D341Med (cell line): Measurements from ENCODE around the gene NAGA.

ENCODE experiments used
- DNase-seq: peaks from one replicate; pipeline ENCODE4 v3.0.0; 2012; ENCODE audit warnings: low spot score

The NAGA gene

GRCh38 chr22:42039271-42039670, 31.3 kb downstream of the NAGA start:
- DNase-seq: no peak

GRCh38 chr22:42035256-42035655, 35.4 kb downstream of the NAGA start:
- DNase-seq: no peak

DNA sequence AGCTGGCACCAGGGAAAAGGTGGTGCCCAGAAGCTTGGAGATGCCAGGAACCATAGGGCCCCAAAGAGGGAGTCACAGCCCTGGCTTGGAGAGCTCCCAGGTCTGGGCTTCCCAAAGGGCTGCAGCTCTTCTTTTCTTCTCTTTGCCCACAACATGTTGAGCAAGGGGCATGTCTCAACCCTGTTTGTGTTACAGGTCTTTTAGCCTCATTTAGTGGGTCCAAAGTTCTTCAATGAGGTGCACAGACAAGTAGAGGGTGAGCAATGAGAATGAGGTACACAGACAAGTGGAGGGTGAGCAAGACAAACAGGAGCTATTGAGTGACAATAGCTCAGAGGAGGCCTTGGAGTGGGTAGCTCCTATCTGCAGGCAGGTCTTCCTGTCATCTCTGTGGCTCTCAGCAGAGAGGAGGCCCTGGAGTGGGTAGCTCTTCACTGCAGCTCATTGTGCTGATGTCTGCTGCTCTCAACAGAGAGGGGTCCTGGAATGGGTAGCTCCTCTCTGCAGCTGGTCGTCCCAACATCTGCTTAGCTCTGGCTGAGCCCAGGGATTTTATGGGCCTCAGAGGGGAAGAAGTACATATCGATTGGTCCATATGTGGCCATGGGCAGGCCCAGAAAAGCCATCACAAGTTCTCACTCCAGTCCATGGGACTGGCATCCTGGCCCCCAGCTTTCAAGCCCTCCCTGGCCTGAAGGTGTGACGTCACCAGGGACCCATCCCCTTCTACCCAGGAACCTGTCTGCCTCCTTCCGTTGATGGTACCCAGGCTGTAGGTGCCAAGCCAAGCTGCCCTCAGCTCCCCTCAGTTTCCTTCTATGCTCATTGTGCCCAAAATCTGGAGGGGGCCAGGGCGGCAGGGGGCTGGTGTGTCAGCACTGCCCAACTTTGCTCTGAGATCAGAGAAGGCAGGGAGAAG, 37.1 kb downstream of the NAGA start:
- DNase-seq: no peak

DNA sequence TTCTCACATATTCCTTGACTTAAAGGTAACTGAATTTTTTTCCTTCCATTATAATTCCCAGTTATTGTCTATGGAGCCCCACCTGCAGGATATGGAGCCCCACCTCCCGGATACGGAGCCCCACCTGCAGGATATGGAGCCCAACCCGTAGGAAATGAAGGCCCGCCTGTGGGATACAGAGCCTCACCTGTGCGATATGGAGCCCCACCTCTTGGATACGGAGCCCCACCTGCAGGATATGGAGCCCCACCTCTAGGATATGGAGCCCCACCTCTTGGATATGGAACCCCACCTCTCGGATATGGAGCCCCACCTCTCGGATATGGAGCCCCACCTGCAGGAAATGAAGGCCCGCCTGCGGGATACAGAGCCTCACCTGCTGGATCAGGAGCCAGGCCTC, 43.9 kb downstream of the NAGA start:
- DNase-seq: no peak

DNA sequence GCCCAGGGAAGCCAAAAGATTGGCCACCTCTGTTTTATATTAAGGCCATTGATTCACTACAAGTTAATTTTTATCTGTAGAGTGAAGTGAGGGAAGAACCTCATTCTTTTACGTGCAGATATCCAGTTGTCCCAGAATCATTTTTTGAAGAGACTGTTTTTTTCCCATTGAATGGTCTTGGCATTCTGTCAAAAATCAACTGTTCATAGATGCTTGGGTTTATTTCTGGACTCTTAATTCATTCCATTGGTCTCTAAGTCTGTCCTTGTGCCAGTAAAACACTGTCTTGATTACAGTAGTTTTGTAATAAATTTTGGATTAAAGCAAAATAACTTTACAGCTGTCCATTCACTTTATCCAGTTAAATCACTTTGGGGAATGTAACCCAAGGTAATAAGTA, 45.2 kb downstream of the NAGA start:
- no peak for DNase-seq

- no peak for DNase-seq
Measured at GRCh38 chr22:42022162-42022847, 48.3 kb downstream of the NAGA start.

GRCh38 chr22:42021571-42021970, 49.0 kb downstream of the NAGA start:
- no peak for DNase-seq

DNA sequence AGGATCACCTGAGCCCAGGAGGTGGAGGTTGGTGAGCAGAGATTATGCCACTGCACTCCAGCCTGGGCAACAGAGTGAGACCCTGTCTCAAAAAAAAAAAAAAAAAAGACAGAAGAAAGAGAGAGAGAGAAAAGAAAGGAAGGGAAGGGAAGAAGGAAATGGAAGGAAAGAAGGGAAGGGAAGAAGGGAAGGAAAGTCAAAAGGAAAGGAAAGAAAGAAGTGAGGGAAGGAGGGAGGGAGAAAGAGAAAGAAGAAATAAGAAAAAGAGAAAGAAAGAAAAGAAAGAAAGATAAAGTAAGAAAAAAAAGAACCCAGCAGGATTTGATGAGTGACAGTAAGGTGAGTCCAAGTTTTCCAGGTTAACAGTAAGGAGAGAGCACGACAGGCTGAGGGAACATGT, 52.4 kb downstream of the NAGA start:
- no peak for DNase-seq

DNA sequence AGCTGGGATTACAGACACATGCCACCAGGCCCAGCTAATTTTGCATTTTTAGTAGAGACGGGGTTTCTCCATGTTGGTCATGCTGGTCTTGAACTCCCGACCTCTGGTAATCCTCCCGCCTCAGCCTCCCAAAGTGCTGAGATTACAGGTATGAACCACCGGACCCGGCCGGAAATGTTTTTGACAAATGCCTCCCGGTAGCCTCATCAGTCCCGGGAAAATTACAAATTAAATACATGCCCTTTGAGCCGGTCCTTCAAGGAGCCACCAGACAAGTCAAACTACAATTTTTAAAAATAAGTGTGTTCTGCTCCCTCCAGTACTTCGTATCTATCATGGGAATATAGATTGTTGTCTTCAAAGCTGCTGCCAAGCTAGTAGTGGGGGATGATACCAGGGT, 54.5 kb downstream of the NAGA start:
- DNase-seq: no peak

DNA sequence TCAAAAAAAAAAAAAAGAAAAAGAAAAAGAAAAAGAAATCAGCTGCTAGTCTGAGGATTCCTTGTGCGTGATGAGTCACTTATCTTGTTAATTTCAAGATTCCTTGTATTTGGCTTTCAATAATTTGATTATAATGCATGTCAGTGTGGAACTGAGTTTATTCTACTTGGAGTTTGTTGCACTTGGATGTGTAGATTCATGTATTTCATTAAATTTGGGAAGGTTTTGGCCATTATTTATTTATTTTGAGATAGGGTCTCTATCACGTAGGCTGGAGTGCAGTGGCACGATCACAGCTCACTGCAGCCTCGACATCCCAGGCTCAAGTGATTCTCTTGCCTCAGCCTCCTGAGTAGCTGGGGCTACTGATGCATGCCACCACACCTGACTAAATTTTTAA, 57.2 kb downstream of the NAGA start:
- DNase-seq: no peak

DNA sequence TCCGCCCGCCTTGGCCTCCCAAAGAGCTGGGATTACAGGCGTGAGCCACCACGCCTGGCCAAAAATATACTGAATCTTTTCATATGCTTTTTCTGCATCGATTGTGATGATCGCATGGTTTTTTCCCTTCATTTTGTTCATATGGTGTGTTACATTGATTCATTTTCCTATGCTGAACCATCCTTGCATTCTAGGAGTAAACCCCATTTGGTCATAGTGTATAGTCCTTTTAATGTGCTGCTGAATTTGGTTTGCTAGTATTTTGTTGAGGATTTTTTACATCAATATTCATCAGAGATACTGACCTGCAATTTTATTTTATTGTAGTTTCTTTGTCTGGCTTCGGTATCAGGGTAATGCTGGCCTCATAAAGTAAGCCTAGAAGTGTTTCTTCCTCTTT, 59.8 kb downstream of the NAGA start:
- DNase-seq: no peak
